Activated CD4-positive, alpha-beta memory T cell treated with anti-CD3 and anti-CD28 coated beads, Interleukin-2, amount 10 ng/mL, durations not matched to agents 7 days and 5 days (primary cell): ENCODE results near the gene KEAP1. TPM values are rescaled to one million over a fixed set of nuclear protein-coding genes. Genes with fewer than 3 reads are reported as not detected.

Source experiments
- CTCF ChIA-PET: fragments of 350-600 bp; sonication (Branson Sonifier 250); formaldehyde crosslinking; loops from one replicate; lab custom pipeline; 2021; ENCODE audit warnings: antibody characterized with exemption, inconsistent platforms; lab: Charles Lee
- POLR2A ChIA-PET: fragments of 350-600 bp; sonication (Branson Sonifier 250); formaldehyde crosslinking; loops from one replicate; lab custom pipeline; 2021; ENCODE audit warnings: antibody characterized with exemption; lab: Charles Lee
- DNase-seq: peaks from one replicate; pipeline ENCODE4 v3.0.0-alpha.2; 2020
- H3K27ac Mint-ChIP-seq: one replicate; pipeline ENCODE4 v1.8.0; 2021; ENCODE audit warnings: mild to moderate bottlenecking, mixed read lengths
- H3K27me3 Mint-ChIP-seq: one replicate; pipeline ENCODE4 v1.8.0; 2021; ENCODE audit warnings: mixed read lengths
- H3K36me3 Mint-ChIP-seq: one replicate; pipeline ENCODE4 v1.8.0; 2021; ENCODE audit warnings: low read depth, mixed read lengths
- H3K4me1 Mint-ChIP-seq: one replicate; pipeline ENCODE4 v1.8.0; 2021; ENCODE audit warnings: mixed read lengths
- H3K4me3 Mint-ChIP-seq: one replicate; pipeline ENCODE4 v1.8.0; 2021; ENCODE audit warnings: mild to moderate bottlenecking, mixed read lengths
- H3K9me3 Mint-ChIP-seq: one replicate; pipeline ENCODE4 v1.8.0; 2021; ENCODE audit warnings: mixed read lengths
- total RNA-seq, 2 experiments: library from RNA; stranded (reverse); gene quantifications; one replicate each; pipeline ENCODE4 v1.2.3, GENCODE V29; 2021

KEAP1 gene
- total RNA-seq, 2 experiments from 2014 or later = 97.1 to 103 TPM

- no peaks in the 10 kb centered on the region for H3K9me3 Mint-ChIP-seq
- H3K4me1 Mint-ChIP-seq = peaks cover 25% of the 10 kb centered on the region
- no peak overlapping the region for H3K4me3 Mint-ChIP-seq
- H3K27ac Mint-ChIP-seq = peak overlapping the region; percentile 32
- CTCF ChIA-PET = interaction anchor here (0.6 to 3.4 kb wide), 12 partner anchors 9 to 193 kb away, joined by 3 to 17 read pairs (median 4); partner anchors contain the start of genes CDC37 and QTRT1
- H3K27me3 Mint-ChIP-seq = peaks cover 16% of the 10 kb centered on the region
- DNase-seq = peak; percentile 37
- POLR2A ChIA-PET = interaction anchor here (0.8 to 1.4 kb wide), 3 partner anchors 17 to 59 kb away, joined by 3 to 4 read pairs (median 3); no protein-coding TSS in a partner anchor
- no peaks in the 10 kb centered on the region for H3K36me3 Mint-ChIP-seq
Measured at GRCh38 chr19:10508707-10509106, 5.6 kb upstream of the KEAP1 start.

GRCh38 chr19:10508036-10508435, 4.9 kb upstream of the KEAP1 start:
- ChIA-PET CTCF (interaction anchor here (0.6 to 3.4 kb wide), 10 partner anchors 16 to 197 kb away, joined by 3 to 17 read pairs (median 4); partner anchors contain the start of gene QTRT1), POLR2A (interaction anchor here (0.8 kb wide), 1 partner anchor 18 kb away, joined by 3 read pairs; no protein-coding TSS in a partner anchor)
- no peak overlapping the region for H3K4me3 Mint-ChIP-seq
- no peaks in the 10 kb centered on the region for H3K36me3 Mint-ChIP-seq
- H3K27me3 Mint-ChIP-seq = peaks cover 9% of the 10 kb centered on the region
- no peaks in the 10 kb centered on the region for H3K9me3 Mint-ChIP-seq
- no peak for DNase-seq
- H3K4me1 Mint-ChIP-seq = peaks cover 29% of the 10 kb centered on the region
- no peak overlapping the region for H3K27ac Mint-ChIP-seq

- ChIA-PET CTCF (interaction anchor here (0.5 to 2.2 kb wide), 10 partner anchors 13 to 194 kb away, joined by 3 to 5 read pairs (median 3); no protein-coding TSS in a partner anchor), POLR2A (interaction anchor here (1.5 to 1.9 kb wide), 3 partner anchors 12 to 147 kb away, joined by 5 to 6 read pairs (median 5); partner anchors contain the start of gene S1PR5)
- no peak overlapping the region for H3K27ac Mint-ChIP-seq
- peak overlapping the region; percentile 25 for H3K4me3 Mint-ChIP-seq
- H3K27me3 Mint-ChIP-seq = no peaks in the 10 kb centered on the region
- peaks cover 37% of the 10 kb centered on the region for H3K4me1 Mint-ChIP-seq
- peaks cover 7% of the 10 kb centered on the region for H3K36me3 Mint-ChIP-seq
- DNase-seq = peak; percentile 87
- H3K9me3 Mint-ChIP-seq = no peaks in the 10 kb centered on the region
Measured at GRCh38 chr19:10505583-10506229, 2.5 kb upstream of the KEAP1 start.

GRCh38 chr19:10502524-10503001, 593 bp downstream of the KEAP1 start:
- no peaks in the 10 kb centered on the region for H3K9me3 Mint-ChIP-seq
- peaks cover 31% of the 10 kb centered on the region for H3K36me3 Mint-ChIP-seq
- DNase-seq = peak; percentile 94
- peak overlapping the region; percentile 96 for H3K4me3 Mint-ChIP-seq
- no peaks in the 10 kb centered on the region for H3K27me3 Mint-ChIP-seq
- H3K27ac Mint-ChIP-seq = peak overlapping the region; percentile 89
- H3K4me1 Mint-ChIP-seq = peaks cover 44% of the 10 kb centered on the region
- ChIA-PET CTCF (no interaction called here), POLR2A (interaction anchor here (0.6 to 1.9 kb wide), 7 partner anchors 10 to 102 kb away, joined by 3 to 7 read pairs (median 3); partner anchors contain the start of gene KRI1)

GRCh38 chr19:10501971-10502523, 1.1 kb downstream of the KEAP1 start:
- ChIA-PET CTCF (interaction anchor here (1.7 kb wide), 1 partner anchor 198 kb away, joined by 4 read pairs; no protein-coding TSS in a partner anchor), POLR2A (interaction anchor here (1.0 to 1.9 kb wide), 8 partner anchors 18 to 151 kb away, joined by 3 to 7 read pairs (median 4); partner anchors contain the start of gene KRI1)
- peaks cover 35% of the 10 kb centered on the region for H3K36me3 Mint-ChIP-seq
- DNase-seq = peak; percentile 55
- H3K27ac Mint-ChIP-seq = peak overlapping the region; percentile 89
- H3K4me3 Mint-ChIP-seq = peak overlapping the region; percentile 96
- no peaks in the 10 kb centered on the region for H3K9me3 Mint-ChIP-seq
- no peaks in the 10 kb centered on the region for H3K27me3 Mint-ChIP-seq
- H3K4me1 Mint-ChIP-seq = peaks cover 48% of the 10 kb centered on the region

- H3K36me3 Mint-ChIP-seq = peaks cover 41% of the 10 kb centered on the region
- CTCF ChIA-PET = interaction anchor here (0.7 to 1.7 kb wide), 4 partner anchors 9 to 336 kb away, joined by 3 to 4 read pairs (median 4); no protein-coding TSS in a partner anchor
- no peaks in the 10 kb centered on the region for H3K27me3 Mint-ChIP-seq
- no peaks in the 10 kb centered on the region for H3K9me3 Mint-ChIP-seq
- H3K4me1 Mint-ChIP-seq = peaks cover 42% of the 10 kb centered on the region
- POLR2A ChIA-PET = interaction anchor here (0.9 kb wide), 1 partner anchor 11 kb away, joined by 3 read pairs; no protein-coding TSS in a partner anchor
- peak overlapping the region; percentile 55 for H3K4me3 Mint-ChIP-seq
- peak overlapping the region; percentile 53 for H3K27ac Mint-ChIP-seq
- DNase-seq = no peak
Measured at GRCh38 chr19:10500247-10500592, 2.9 kb downstream of the KEAP1 start.

- H3K9me3 Mint-ChIP-seq = no peaks in the 10 kb centered on the region
- H3K4me1 Mint-ChIP-seq = peaks cover 42% of the 10 kb centered on the region
- peaks cover 45% of the 10 kb centered on the region for H3K36me3 Mint-ChIP-seq
- DNase-seq = no peak
- H3K27me3 Mint-ChIP-seq = no peaks in the 10 kb centered on the region
- peak overlapping the region; percentile 55 for H3K4me3 Mint-ChIP-seq
- ChIA-PET CTCF (interaction anchor here (0.7 to 1.9 kb wide), 4 partner anchors 10 to 337 kb away, joined by 3 to 7 read pairs (median 4); no protein-coding TSS in a partner anchor), POLR2A (interaction anchor here (0.9 to 1.3 kb wide), 2 partner anchors 10 to 357 kb away, joined by 3 read pairs; no protein-coding TSS in a partner anchor)
- H3K27ac Mint-ChIP-seq = peak overlapping the region; percentile 83
Measured at GRCh38 chr19:10499550-10500246, 3.5 kb downstream of the KEAP1 start.

GRCh38 chr19:10497371-10497770, 5.8 kb downstream of the KEAP1 start:
- ChIA-PET CTCF (interaction anchor here (0.6 to 1.9 kb wide), 5 partner anchors 9 to 72 kb away, joined by 3 to 7 read pairs (median 4); no protein-coding TSS in a partner anchor), POLR2A (interaction anchor here (1.2 kb wide), 1 partner anchor 72 kb away, joined by 3 read pairs; no protein-coding TSS in a partner anchor)
- Mint-ChIP-seq H3K27ac (no peak overlapping the region), H3K36me3 (peaks cover 49% of the 10 kb centered on the region), H3K4me3 (no peak overlapping the region), H3K9me3 (no peaks in the 10 kb centered on the region), H3K27me3 (no peaks in the 10 kb centered on the region), H3K4me1 (peaks cover 36% of the 10 kb centered on the region)
- DNase-seq = no peak

- CTCF ChIA-PET = interaction anchor here (0.7 to 1.3 kb wide), 4 partner anchors 11 to 86 kb away, joined by 3 to 4 read pairs (median 3); no protein-coding TSS in a partner anchor
- peaks cover 10% of the 10 kb centered on the region for H3K4me1 Mint-ChIP-seq
Measured at GRCh38 chr19:10491472-10492047, 11.6 kb downstream of the KEAP1 start.

GRCh38 chr19:10486551-10486950, 16.6 kb downstream of the KEAP1 start:
- ChIA-PET POLR2A (no interaction called here), CTCF (no interaction called here)
- H3K27me3 Mint-ChIP-seq = no peaks in the 10 kb centered on the region
- H3K9me3 Mint-ChIP-seq = no peaks in the 10 kb centered on the region
- H3K27ac Mint-ChIP-seq = no peak overlapping the region
- peaks cover 43% of the 10 kb centered on the region for H3K36me3 Mint-ChIP-seq
- DNase-seq = no peak
- peaks cover 7% of the 10 kb centered on the region for H3K4me1 Mint-ChIP-seq
- H3K4me3 Mint-ChIP-seq = no peak overlapping the region

More at GRCh38 chr19:10491472-10492047, 11.6 kb downstream of the KEAP1 start:
- Mint-ChIP-seq H3K27ac (no peak overlapping the region), H3K9me3 (no peaks in the 10 kb centered on the region), H3K27me3 (no peaks in the 10 kb centered on the region), H3K36me3 (peaks cover 49% of the 10 kb centered on the region), H3K4me3 (no peak overlapping the region)
- POLR2A ChIA-PET = interaction anchor here (1.2 kb wide), 1 partner anchor 8 kb away, joined by 3 read pairs; no protein-coding TSS in a partner anchor
- DNase-seq = no peak

GRCh38 chr19:10478903-10479384, 24.2 kb downstream of the KEAP1 start:
- CTCF ChIA-PET = interaction anchor here (0.5 to 2.0 kb wide), 18 partner anchors 9 to 221 kb away, joined by 3 to 8 read pairs (median 3); partner anchors contain the start of gene TYK2
- Mint-ChIP-seq H3K27me3 (no peaks in the 10 kb centered on the region), H3K4me3 (no peak overlapping the region), H3K27ac (no peak overlapping the region), H3K9me3 (no peaks in the 10 kb centered on the region), H3K36me3 (no peaks in the 10 kb centered on the region), H3K4me1 (peaks cover 24% of the 10 kb centered on the region)
- POLR2A ChIA-PET = interaction anchor here (0.9 to 2.2 kb wide), 3 partner anchors 43 to 75 kb away, joined by 3 to 6 read pairs (median 4); partner anchors contain the start of gene CDC37
- DNase-seq = peak; percentile 88
